DOHH2 (cell line): ENCODE measurements around the gene RDM1.

Experiments used
- CTCF ChIP-seq: fragments of 200-600 bp; sonication (generic); IDR thresholded peaks from one replicate; pipeline ENCODE4 v1.5.1; 2014; ENCODE audit warnings: antibody characterized with exemption, mild to moderate bottlenecking, low read depth, low read length; ENCODE audit not compliant: poor library complexity, severe bottlenecking
- EZH2phosphoT487 ChIP-seq: fragments of 200-600 bp; sonication (generic); IDR thresholded peaks from 2 replicates; pipeline ENCODE4 v1.6.1; 2017; ENCODE audit warnings: borderline replicate concordance, mild to moderate bottlenecking, antibody characterized with exemption, low read length, moderate library complexity, mixed read lengths

GRCh38 chr17:35932586-35932985, 2.0 kb upstream of the RDM1 start:
- TF ChIP-seq CTCF (no peak), EZH2phosphoT487 (no peak)
